K562 (cell line): ENCODE measurements around the gene SUOX. TPM values are rescaled to one million over a fixed set of nuclear protein-coding genes. Genes with fewer than 3 reads are reported as not detected.

ENCODE experiments used
- BACH1 ChIP-seq: fragments of 200-800 bp; sonication (Bioruptor generic); IDR thresholded peaks from 2 replicates; pipeline ENCODE4 v1.6.1; 2016; ENCODE audit warnings: missing genetic modification characterization, missing compliant biosample characterization
- DPF2 ChIP-seq: fragments of 450-650 bp; IDR thresholded peaks from 2 replicates; pipeline ENCODE4 v1.6.1; 2016
- NR2F6 ChIP-seq: fragments of 450-650 bp; formaldehyde crosslinking; IDR thresholded peaks from 2 replicates; pipeline ENCODE4 v1.4.0; 2020; ENCODE audit warnings: mild to moderate bottlenecking
- PYGO2 ChIP-seq: fragments of 450-650 bp; IDR thresholded peaks from 2 replicates; pipeline ENCODE4 v1.6.1; 2016; ENCODE audit warnings: mild to moderate bottlenecking, missing genetic modification characterization, moderate library complexity, missing compliant biosample characterization
- RAD21 ChIP-seq, 2 experiments: fragments of 250-450 bp in 1 of 2; fragments of 450-650 bp in 1 of 2; sonication (Bioruptor Pico) in 1 of 2; formaldehyde crosslinking in 1 of 2; IDR thresholded peaks in 1 of 2; conservative IDR thresholded peaks in 1 of 2; 2 replicates each; pipeline versions ENCODE4 v1.4.0 to v1.8.0; 2020 to 2022; ENCODE audit warnings: mild to moderate bottlenecking in 2 of 2, moderate library complexity in 1 of 2
- SPI1 ChIP-seq: IDR thresholded peaks from 2 replicates; pipeline ENCODE4 v1.6.1; 2011; ENCODE audit warnings: low read depth, low read length, control low read depth, borderline replicate concordance
- TFAM ChIP-seq: fragments of 250-450 bp; sonication (Bioruptor Pico); conservative IDR thresholded peaks from 2 replicates; pipeline ENCODE4 v1.5.0; 2021; ENCODE audit warnings: mild to moderate bottlenecking, moderate library complexity
- ZNF445 ChIP-seq: fragments of 250-450 bp; sonication (Bioruptor Pico); IDR thresholded peaks from 2 replicates; pipeline ENCODE4 v1.4.0; 2020; ENCODE audit warnings: low read depth, mild to moderate bottlenecking, moderate library complexity
- polyA plus RNA-seq, 8 experiments: library from polyadenylated mRNA; depleted of rRNA in 4 of 8; stranded (reverse) in 5 of 8; unstranded in 3 of 8; fragments of >200 nt; fragmentation: Nextera tagmentation in 2 of 8; fragmentation: Illumina TruSeq in 1 of 8; extraction: Ambion mirVana in 2 of 8; extraction: Trizol in 1 of 8; gene quantifications; 2 replicates each; pipeline versions ENCODE4 v1.2.1 to v1.2.3, GENCODE V29; 2011 to 2014; ENCODE audit warnings: inconsistent platforms in 1 of 8, missing spikeins in 1 of 8
- total RNA-seq, 7 experiments: library from RNA; depleted of rRNA in 6 of 7; stranded (reverse); fragments of >200 nt in 6 of 7; fragmentation: Illumina TruSeq in 2 of 7; extraction: Trizol in 2 of 7; gene quantifications; 2 replicates each; pipeline versions ENCODE4 v1.2.1 to v1.2.3, GENCODE V29; 2011 to 2021; ENCODE audit warnings: low replicate concordance in 1 of 7
- TF ChIP-seq, protein P1 (sequence below): fragments of 450-650 bp; IDR thresholded peaks from 2 replicates; pipeline ENCODE4 v1.7.1; 2018; ENCODE audit warnings: mild to moderate bottlenecking, low read depth; ENCODE audit not compliant: partially characterized antibody
- TF ChIP-seq, protein P2 (sequence below), 2 experiments: fragments of 450-650 bp in 1 of 2; sonication (generic) in 1 of 2; formaldehyde crosslinking in 1 of 2; IDR thresholded peaks in 1 of 2; conservative IDR thresholded peaks in 1 of 2; 2 replicates each; pipeline versions ENCODE4 v1.6.1 to v1.8.1; 2016 to 2023; ENCODE audit warnings: mild to moderate bottlenecking in 2 of 2, moderate library complexity in 2 of 2, inconsistent platforms in 1 of 2, missing genetic modification reagents in 1 of 2
- TF ChIP-seq, protein P3 (sequence below): sonication (generic); formaldehyde crosslinking; IDR thresholded peaks from 2 replicates; pipeline ENCODE4 v1.8.0; 2022; ENCODE audit warnings: mild to moderate bottlenecking, missing genetic modification reagents
- TF ChIP-seq, protein P4 (sequence below): fragments of 250-450 bp; sonication (Bioruptor Pico); IDR thresholded peaks from 2 replicates; pipeline ENCODE4 v1.5.0; 2020; ENCODE audit warnings: mild to moderate bottlenecking

The SUOX gene
- total and polyA plus RNA-seq, 9 of the 15 experiments (the other 6 are each of a cell fraction or from before 2014, with no cell fraction given), result 9.2 to 39.7 (median 25.4) TPM

DNA sequence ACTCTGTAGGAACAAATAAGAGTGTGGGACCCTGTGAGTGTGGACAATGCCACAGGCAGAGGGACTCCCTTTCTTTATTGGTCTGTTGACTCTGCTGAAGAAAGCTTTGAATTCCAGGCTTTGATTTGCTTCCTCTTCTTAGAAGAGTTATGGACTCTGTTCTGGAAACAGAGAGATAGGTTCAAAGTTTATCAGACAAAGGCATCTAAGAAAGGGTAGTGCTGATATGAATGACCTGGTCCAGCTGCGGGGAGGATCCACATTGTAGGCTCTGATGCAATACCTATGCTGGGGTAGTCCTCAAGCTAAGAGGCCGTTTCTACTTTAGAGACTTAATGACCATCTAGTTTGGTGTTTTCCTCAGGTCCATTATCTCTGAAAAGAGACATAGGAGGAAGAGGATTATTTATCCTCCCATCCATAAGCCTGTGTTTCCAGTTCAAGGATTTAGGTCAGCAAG, 13.1 kb downstream of the SUOX start (continued):
- TF ChIP-seq, protein P1, sequence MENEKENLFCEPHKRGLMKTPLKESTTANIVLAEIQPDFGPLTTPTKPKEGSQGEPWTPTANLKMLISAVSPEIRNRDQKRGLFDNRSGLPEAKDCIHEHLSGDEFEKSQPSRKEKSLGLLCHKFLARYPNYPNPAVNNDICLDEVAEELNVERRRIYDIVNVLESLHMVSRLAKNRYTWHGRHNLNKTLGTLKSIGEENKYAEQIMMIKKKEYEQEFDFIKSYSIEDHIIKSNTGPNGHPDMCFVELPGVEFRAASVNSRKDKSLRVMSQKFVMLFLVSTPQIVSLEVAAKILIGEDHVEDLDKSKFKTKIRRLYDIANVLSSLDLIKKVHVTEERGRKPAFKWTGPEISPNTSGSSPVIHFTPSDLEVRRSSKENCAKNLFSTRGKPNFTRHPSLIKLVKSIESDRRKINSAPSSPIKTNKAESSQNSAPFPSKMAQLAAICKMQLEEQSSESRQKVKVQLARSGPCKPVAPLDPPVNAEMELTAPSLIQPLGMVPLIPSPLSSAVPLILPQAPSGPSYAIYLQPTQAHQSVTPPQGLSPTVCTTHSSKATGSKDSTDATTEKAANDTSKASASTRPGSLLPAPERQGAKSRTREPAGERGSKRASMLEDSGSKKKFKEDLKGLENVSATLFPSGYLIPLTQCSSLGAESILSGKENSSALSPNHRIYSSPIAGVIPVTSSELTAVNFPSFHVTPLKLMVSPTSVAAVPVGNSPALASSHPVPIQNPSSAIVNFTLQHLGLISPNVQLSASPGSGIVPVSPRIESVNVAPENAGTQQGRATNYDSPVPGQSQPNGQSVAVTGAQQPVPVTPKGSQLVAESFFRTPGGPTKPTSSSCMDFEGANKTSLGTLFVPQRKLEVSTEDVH, result no peak
- TF ChIP-seq DPF2 (0 out of 2 replicates have a peak, but pooled peaks have one; percentile 37), RAD21 (CRISPR knock-in tag; conservative IDR thresholded peaks at IDR 0.05 in 1 of 2, IDR thresholded peaks at IDR 0.05 in 1 of 2) (no peak), TFAM (CRISPR knock-in tag) (no peak), PYGO2 (tag) (no peak), BACH1 (tag) (no peak), SPI1 (no peak), NR2F6 (CRISPR knock-in tag) (no peak), ZNF445 (CRISPR knock-in tag) (no peak)
- TF ChIP-seq, protein P2, sequence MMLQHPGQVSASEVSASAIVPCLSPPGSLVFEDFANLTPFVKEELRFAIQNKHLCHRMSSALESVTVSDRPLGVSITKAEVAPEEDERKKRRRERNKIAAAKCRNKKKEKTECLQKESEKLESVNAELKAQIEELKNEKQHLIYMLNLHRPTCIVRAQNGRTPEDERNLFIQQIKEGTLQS (IDR thresholded peaks at IDR 0.05), result peak; percentile 93
- TF ChIP-seq, protein P2 (CRISPR knock-in tag; conservative IDR thresholded peaks at IDR 0.05), result no peak
- TF ChIP-seq, protein P3, sequence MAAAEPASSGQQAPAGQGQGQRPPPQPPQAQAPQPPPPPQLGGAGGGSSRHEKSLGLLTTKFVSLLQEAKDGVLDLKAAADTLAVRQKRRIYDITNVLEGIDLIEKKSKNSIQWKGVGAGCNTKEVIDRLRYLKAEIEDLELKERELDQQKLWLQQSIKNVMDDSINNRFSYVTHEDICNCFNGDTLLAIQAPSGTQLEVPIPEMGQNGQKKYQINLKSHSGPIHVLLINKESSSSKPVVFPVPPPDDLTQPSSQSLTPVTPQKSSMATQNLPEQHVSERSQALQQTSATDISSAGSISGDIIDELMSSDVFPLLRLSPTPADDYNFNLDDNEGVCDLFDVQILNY (CRISPR knock-in tag), result no peak
- TF ChIP-seq, protein P4, sequence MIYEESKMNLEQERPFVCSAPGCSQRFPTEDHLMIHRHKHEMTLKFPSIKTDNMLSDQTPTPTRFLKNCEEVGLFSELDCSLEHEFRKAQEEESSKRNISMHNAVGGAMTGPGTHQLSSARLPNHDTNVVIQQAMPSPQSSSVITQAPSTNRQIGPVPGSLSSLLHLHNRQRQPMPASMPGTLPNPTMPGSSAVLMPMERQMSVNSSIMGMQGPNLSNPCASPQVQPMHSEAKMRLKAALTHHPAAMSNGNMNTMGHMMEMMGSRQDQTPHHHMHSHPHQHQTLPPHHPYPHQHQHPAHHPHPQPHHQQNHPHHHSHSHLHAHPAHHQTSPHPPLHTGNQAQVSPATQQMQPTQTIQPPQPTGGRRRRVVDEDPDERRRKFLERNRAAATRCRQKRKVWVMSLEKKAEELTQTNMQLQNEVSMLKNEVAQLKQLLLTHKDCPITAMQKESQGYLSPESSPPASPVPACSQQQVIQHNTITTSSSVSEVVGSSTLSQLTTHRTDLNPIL (CRISPR knock-in tag), result no peak
- TF ChIP-seq, all 486 proteins: peak for 61
